BLaER1 treated with 17β-estradiol and CSF1 and Interleukin-3, amounts not matched to agents 10 nM and 100 nM (cell line): Measurements from ENCODE around the gene NT5DC4.

Experiments used
- H3K27ac ChIP-seq, 11 experiments: shearing (Covaris generic); formaldehyde crosslinking; 2 replicates each; pipeline ENCODE4 v1.8.1; 2022
- H3K27me3 ChIP-seq, 11 experiments: shearing (Covaris generic); formaldehyde crosslinking; 2 replicates each; pipeline ENCODE4 v1.8.1; 2022
- H3K36me3 ChIP-seq, 11 experiments: shearing (Covaris generic); formaldehyde crosslinking; 2 replicates each; pipeline ENCODE4 v1.8.1; 2022
- H3K4me1 ChIP-seq, 10 experiments: shearing (Covaris generic); formaldehyde crosslinking; 2 replicates each; pipeline ENCODE4 v1.8.1; 2022
- H3K4me2 ChIP-seq, 11 experiments: shearing (Covaris generic); formaldehyde crosslinking; 2 replicates each; pipeline ENCODE4 v1.8.1; 2022
- H3K4me3 ChIP-seq, 10 experiments: shearing (Covaris generic); formaldehyde crosslinking; 2 replicates each; pipeline ENCODE4 v1.8.1; 2022
- H3K9ac ChIP-seq, 11 experiments: shearing (Covaris generic); formaldehyde crosslinking; 2 replicates each; pipeline ENCODE4 v1.8.1; 2022
- H3K9me3 ChIP-seq, 11 experiments: shearing (Covaris generic); formaldehyde crosslinking; replicated peaks in 1 of 11; 2 replicates each; pipeline ENCODE4 v1.8.1; 2022
- H4K20me1 ChIP-seq, 11 experiments: shearing (Covaris generic); formaldehyde crosslinking; 2 replicates each; pipeline ENCODE4 v1.8.1; 2022
- Cebpa-rat ChIP-seq, 11 experiments: shearing (Covaris generic); IDR thresholded peaks; 2 replicates each; pipeline ENCODE4 v1.8.1; 2022

Gene NT5DC4

DNA sequence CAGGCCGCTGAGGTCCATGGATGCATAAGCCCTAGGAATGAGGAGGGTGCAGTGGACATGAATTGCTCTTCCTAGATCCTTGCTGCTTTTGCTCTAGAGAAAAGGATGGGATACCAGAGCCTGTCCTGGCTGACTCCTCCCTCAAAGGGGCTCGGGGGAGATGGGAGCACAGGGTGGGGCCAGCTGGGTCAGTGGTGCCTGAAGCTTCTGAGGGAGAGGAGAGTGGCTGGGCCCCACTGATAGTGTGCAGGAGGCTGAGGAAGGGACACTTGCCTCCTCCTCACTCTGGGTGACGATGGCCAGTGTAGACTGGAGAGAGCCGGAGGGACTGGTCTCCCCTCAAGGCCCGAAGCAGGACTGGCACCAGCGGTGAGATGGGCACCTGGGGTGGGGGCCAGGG is at the start of gene NT5DC4:
NT5DC4 (plus strand) TSS at position 236 of the 400 bp plus-strand sequence; CDS start at position 296, 60 bp downstream.
- TF ChIP-seq Cebpa-rat (IDR thresholded peaks at IDR 0.05) = no peak
- Histone ChIP-seq H3K4me2 (peak within 1 kb of the TSS; percentile 16 to 76 (median 51); a peak in 19 of 22 replicates), H4K20me1 (no peaks in the 10 kb centered on the region), H3K9ac (no peak within 1 kb of the TSS), H3K27me3 (no peaks in the 10 kb centered on the region), H3K27ac (peak within 1 kb of the TSS in 4 of 11 experiments; percentile 37 to 61 (median 40); a peak in 5 of 22 replicates), H3K36me3 (no peaks in the 10 kb centered on the region), H3K9me3 (peaks cover 0 to 13% (median 4%) of the 10 kb centered on the region in 11 experiments; a peak in 8 of 22 replicates), H3K4me3 (no peak within 1 kb of the TSS), H3K4me1 (peaks cover 10 to 58% (median 31%) of the 10 kb centered on the region in 10 experiments; a peak in 19 of 20 replicates)

DNA sequence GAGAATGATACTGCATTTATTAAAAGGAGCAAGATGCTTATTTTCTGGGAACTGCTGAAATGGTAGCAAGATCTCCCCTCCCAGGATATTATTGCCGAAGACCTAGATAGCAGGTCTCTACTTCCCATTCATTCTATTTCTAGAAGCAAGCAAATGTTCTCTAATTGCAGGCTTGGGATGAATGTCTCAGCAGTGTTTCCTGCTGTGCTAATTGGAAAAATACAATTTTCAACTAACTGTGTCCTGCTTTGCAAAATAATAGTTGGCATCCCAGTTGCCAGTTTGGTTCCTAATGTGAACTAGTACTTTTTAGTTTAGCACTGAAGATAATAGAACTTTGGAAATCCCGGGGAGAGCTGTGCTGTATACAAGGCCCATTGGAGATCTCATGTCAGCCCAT is 49.0 kb upstream of the NT5DC4 start:
- Histone ChIP-seq H3K4me1 (peaks cover 16 to 78% (median 40%) of the 10 kb centered on the region in 10 experiments), H3K9ac (no peak overlapping the region), H3K4me3 (no peak overlapping the region), H3K27me3 (no peaks in the 10 kb centered on the region), H4K20me1 (0 out of 22 replicates have a peak, but pooled peaks cover 0 to under 1% (median 0%) of the 10 kb centered on the region in 11 experiments), H3K27ac (peak overlapping the region in 1 of 11 experiments; percentile 6; a peak in 1 of 22 replicates), H3K9me3 (peaks cover 0 to 10% (median 0%) of the 10 kb centered on the region in 11 experiments; a peak in 2 of 22 replicates), H3K4me2 (peak overlapping the region in 6 of 11 experiments; percentile 6 to 66 (median 46); a peak in 10 of 22 replicates), H3K36me3 (peaks cover 0 to 18% (median 10%) of the 10 kb centered on the region in 11 experiments; a peak in 14 of 22 replicates)
- no peak for TF ChIP-seq Cebpa-rat (IDR thresholded peaks at IDR 0.05)

DNA sequence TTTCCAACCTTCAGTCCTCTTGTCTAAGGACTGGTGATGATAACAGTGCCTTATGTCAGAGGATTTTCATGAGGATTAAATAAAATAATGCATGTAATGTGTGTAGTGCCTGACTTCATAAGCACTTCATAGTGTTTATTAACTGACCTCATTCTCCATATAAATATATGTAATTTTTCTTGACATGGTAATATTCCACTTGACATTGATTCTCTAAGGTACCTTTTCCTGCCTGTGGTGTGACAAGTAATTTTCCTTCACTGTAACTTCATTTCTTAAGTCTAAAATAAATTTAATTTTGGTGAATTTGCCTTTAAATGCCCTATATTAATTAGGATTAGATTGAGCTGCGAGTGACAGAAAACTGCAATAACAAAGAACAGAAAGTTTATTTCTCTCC is 47.8 kb upstream of the NT5DC4 start:
- Histone ChIP-seq H3K4me1 (peaks cover 16 to 73% (median 38%) of the 10 kb centered on the region in 10 experiments), H4K20me1 (no peaks in the 10 kb centered on the region), H3K27ac (peak overlapping the region in 7 of 11 experiments; percentile 71 to 82 (median 78); a peak in 8 of 22 replicates), H3K9ac (peak overlapping the region in 1 of 11 experiments; percentile 67; a peak in 1 of 22 replicates), H3K4me2 (peak overlapping the region in 6 of 11 experiments; percentile 81 to 92 (median 84); a peak in 7 of 22 replicates), H3K4me3 (no peak overlapping the region), H3K36me3 (peaks cover 0 to 6% (median 0%) of the 10 kb centered on the region in 11 experiments; a peak in 4 of 22 replicates), H3K9me3 (peaks cover 0 to 10% (median 0%) of the 10 kb centered on the region in 11 experiments; a peak in 2 of 22 replicates), H3K27me3 (no peaks in the 10 kb centered on the region)
- TF ChIP-seq Cebpa-rat (IDR thresholded peaks at IDR 0.05) = no peak

DNA sequence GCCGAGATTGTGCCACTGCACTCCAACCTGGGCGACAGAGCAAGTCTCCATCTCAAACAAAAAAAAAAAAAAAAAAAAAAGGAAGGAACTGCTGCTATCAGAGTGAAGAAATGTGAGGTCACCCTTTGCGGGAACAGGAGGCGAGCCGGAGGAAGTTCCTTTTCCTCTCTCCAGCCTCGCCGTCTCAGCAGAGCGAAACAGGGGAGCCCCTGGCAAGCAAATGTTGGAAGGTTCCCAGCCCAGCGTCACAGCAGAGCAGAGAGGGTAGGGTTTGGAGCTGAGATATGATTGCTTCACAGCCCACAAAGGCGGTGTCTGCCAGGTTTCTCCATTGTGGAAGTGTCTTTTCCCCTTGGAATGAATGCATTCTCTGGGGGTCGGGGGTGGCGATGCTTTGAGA is 46.6 kb upstream of the NT5DC4 start:
- Histone ChIP-seq H3K9ac (peak overlapping the region in 10 of 11 experiments; percentile 9 to 67 (median 60); a peak in 15 of 22 replicates), H3K27me3 (no peaks in the 10 kb centered on the region), H3K36me3 (peaks cover 0 to 3% (median 0%) of the 10 kb centered on the region in 11 experiments; a peak in 1 of 22 replicates), H3K4me1 (peaks cover 16 to 78% (median 39%) of the 10 kb centered on the region in 10 experiments), H3K4me3 (peak overlapping the region in 6 of 10 experiments; percentile 0 to 36 (median 11); a peak in 4 of 20 replicates), H3K9me3 (peaks cover 0 to 10% (median 0%) of the 10 kb centered on the region in 11 experiments; a peak in 2 of 22 replicates), H4K20me1 (no peaks in the 10 kb centered on the region), H3K27ac (peak overlapping the region; percentile 46 to 82 (median 76); a peak in 21 of 22 replicates), H3K4me2 (peak overlapping the region; percentile 60 to 92 (median 81))
- TF ChIP-seq Cebpa-rat (IDR thresholded peaks at IDR 0.05) = peak in 5 of 11 experiments; percentile 7 to 48 (median 33); a peak in 5 of 22 replicates

DNA sequence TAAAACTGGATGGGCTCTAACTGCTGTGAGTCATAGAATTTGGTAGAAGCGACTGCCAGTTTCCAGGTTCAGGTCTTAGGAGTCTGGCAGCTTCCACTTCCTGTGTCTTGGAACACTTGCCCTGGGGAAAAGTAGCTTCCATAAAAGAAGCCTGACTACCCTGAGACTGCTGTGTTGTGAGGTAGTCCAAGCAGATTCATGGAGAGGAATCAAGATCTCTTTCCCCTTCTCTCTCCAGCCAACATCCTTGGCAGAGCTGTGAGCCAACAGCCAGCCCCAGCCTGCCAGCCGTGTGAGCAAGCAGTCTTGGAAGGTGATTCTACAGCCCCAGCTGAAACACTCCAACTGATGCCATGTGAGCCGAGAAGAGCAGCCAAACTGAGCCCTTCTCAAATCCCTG is 41.3 kb upstream of the NT5DC4 start:
- H3K27me3 ChIP-seq = no peaks in the 10 kb centered on the region

DNA sequence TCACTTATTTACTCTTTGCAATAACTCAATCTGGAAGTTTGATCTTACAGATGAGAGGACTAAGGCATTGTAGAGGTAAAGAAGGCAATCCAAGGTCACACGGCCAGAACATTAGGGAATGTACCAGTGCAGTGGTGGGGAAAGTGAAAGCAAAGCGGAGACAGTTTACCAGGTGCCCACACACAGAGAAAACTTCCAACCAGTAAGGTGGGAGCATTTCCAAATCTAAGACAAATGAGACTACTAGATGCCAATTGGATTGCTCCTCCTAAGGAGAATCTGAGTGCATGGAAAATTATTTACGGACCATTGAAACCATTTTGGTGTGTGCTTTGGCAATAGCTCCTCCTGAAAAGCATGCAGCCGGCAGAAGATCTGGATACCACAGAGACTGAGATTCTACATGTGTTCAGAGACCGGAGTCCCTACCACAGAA is 40.1 kb upstream of the NT5DC4 start:
- TF ChIP-seq Cebpa-rat (IDR thresholded peaks at IDR 0.05) = no peak
- H3K4me2 ChIP-seq = peak overlapping the region in 2 of 11 experiments; percentile 11 to 26; a peak in 3 of 22 replicates

More for the DNA sequence above, 41.3 kb upstream of the NT5DC4 start:
- H3K9ac ChIP-seq = no peak overlapping the region
- H3K9me3 ChIP-seq = peaks cover 0 to 10% (median 0%) of the 10 kb centered on the region in 11 experiments; a peak in 2 of 22 replicates
- no peak for TF ChIP-seq Cebpa-rat (IDR thresholded peaks at IDR 0.05)
- H3K27ac ChIP-seq = peak overlapping the region in 1 of 11 experiments; percentile 5; a peak in 2 of 22 replicates
- H3K4me2 ChIP-seq = peak overlapping the region in 4 of 11 experiments; percentile 20 to 47 (median 27); a peak in 5 of 22 replicates
- H4K20me1 ChIP-seq = no peaks in the 10 kb centered on the region
- H3K4me3 ChIP-seq = no peak overlapping the region
- H3K4me1 ChIP-seq = peaks cover 18 to 79% (median 44%) of the 10 kb centered on the region in 10 experiments
- no peaks in the 10 kb centered on the region for H3K36me3 ChIP-seq

DNA sequence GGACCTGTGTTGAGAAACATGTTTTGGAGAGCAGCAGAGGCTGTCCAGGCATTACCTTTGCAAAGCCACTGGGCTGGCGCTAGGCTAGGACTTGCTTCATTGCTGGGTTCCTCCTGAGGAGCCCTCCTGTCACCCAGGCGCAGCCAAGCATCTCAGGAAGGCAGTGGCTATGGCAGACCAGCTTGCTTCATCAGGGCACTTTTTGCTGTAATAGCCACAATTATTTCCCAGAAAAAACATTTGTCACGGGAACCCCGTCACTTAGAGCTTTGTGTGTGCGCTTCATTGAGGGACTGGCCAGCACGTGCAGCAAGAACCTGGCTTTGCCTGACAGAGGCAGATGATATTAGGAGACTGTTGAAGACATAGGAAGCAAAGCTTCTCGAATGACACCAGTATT is 38.7 kb upstream of the NT5DC4 start:
- Histone ChIP-seq H3K36me3 (no peaks in the 10 kb centered on the region), H3K4me3 (no peak overlapping the region), H3K9me3 (no peaks in the 10 kb centered on the region), H3K27ac (peak overlapping the region in 8 of 11 experiments; percentile 3 to 85 (median 78); a peak in 11 of 22 replicates), H3K9ac (no peak overlapping the region; a peak in 2 of 22 replicates), H3K27me3 (no peaks in the 10 kb centered on the region), H4K20me1 (no peaks in the 10 kb centered on the region), H3K4me1 (peaks cover 25 to 79% (median 55%) of the 10 kb centered on the region in 10 experiments), H3K4me2 (peak overlapping the region in 7 of 11 experiments; percentile 49 to 94 (median 84); a peak in 12 of 22 replicates)
- TF ChIP-seq Cebpa-rat (IDR thresholded peaks at IDR 0.05) = no peak

More for the DNA sequence above, 40.1 kb upstream of the NT5DC4 start:
- H3K9ac ChIP-seq = no peak overlapping the region
- no peaks in the 10 kb centered on the region for H3K36me3 ChIP-seq
- H3K4me3 ChIP-seq = no peak overlapping the region
- no peaks in the 10 kb centered on the region for H3K27me3 ChIP-seq
- H3K27ac ChIP-seq = no peak overlapping the region
- H3K4me1 ChIP-seq = peaks cover 14 to 79% (median 44%) of the 10 kb centered on the region in 10 experiments
- H3K9me3 ChIP-seq = peaks cover 0 to 10% (median 0%) of the 10 kb centered on the region in 11 experiments; a peak in 2 of 22 replicates
- H4K20me1 ChIP-seq = no peaks in the 10 kb centered on the region

DNA sequence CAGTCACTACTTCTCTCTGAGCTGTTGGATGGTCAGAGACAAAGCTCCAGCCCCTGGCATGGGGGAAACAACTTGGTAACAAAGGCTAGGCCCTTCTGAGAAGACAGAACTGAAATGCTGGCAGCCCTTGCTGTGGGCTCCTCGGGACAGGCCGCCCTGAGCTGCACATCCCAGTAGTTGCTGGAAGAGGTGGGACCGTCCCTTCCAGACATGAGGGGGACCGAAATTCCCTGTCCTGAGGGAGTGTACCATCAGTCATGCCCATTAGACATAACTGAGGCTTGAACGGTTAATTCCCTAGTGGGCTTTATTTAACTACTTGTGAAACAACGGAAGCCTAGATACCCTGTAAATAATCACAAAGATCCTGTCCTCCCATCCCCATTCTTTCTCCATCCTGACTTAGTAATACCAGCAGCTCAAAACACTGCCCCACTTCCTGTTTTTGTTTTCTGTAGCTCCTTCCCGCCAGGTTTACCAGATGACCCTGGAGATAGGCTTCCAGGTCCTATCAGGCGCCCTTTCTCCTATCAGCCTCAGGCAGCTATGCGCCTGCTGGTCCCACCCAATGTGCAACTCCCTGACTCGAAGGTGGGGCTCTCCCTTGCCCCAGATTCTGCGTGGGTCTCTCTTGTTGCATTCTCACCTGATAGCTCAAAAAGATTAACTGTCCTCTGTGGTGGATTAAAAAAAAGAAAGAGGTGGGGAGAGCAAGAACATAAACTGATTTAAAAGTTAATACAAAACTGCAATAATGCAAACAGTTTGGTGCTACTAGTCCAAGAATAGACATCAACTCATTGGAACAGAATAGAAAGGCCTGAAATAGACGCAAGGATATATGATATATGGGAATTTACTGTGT is 37.0 kb upstream of the NT5DC4 start:
- Histone ChIP-seq H3K27me3 (no peaks in the 10 kb centered on the region), H4K20me1 (no peaks in the 10 kb centered on the region), H3K4me1 (peaks cover 25 to 95% (median 68%) of the 10 kb centered on the region in 10 experiments), H3K9ac (peak overlapping the region in 10 of 11 experiments; percentile 1 to 70 (median 52); a peak in 16 of 22 replicates), H3K9me3 (no peaks in the 10 kb centered on the region), H3K36me3 (no peaks in the 10 kb centered on the region), H3K4me3 (peak overlapping the region in 1 of 10 experiments; percentile 41; a peak in 2 of 20 replicates), H3K4me2 (peak overlapping the region; percentile 49 to 94 (median 72)), H3K27ac (peak overlapping the region; percentile 24 to 85 (median 77); a peak in 18 of 22 replicates)
- TF ChIP-seq Cebpa-rat (IDR thresholded peaks at IDR 0.05) = no peak; a peak in 1 of 22 replicates
